ENCODE measurements around the gene VTA1.

- TF ChIP-seq CTCF (IDR thresholded peaks at IDR 0.05) (no peak), ZFX (IDR thresholded peaks at IDR 0.05; ENCODE audit: borderline replicate concordance) (no peak)
Observed at GRCh38 chr6:142233945-142234682, 87.1 kb downstream of the VTA1 start.

Measured in 22Rv1 (cell line).